B cell (primary cell): ENCODE measurements around the gene VEGFA. TPM values are rescaled to one million over a fixed set of nuclear protein-coding genes. Genes with fewer than 3 reads are reported as not detected.

Experiments
- ATAC-seq: fragments of 200-7000 bp; cut with Tn5 transposase; one replicate; pipeline ENCODE4 v1.10.0; 2021; ENCODE audit warnings: low read depth, mild to moderate bottlenecking, moderate number of reproducible peaks, moderate library complexity
- CTCF ChIA-PET: fragments of 350-600 bp; sonication (Branson Sonifier 250); formaldehyde crosslinking; loops from one replicate; lab custom pipeline; 2021; ENCODE audit warnings: antibody characterized with exemption, inconsistent platforms; lab: Charles Lee
- POLR2A ChIA-PET: fragments of 350-600 bp; sonication (Branson Sonifier 250); formaldehyde crosslinking; loops from one replicate; lab custom pipeline; 2021; ENCODE audit warnings: antibody characterized with exemption; lab: Charles Lee
- DNase-seq: peaks from one replicate; pipeline ENCODE4 v3.0.0; 2013
- H2AFZ ChIP-seq: 2 replicates; pipeline ENCODE4 v1.6.1; 2012; ENCODE audit warnings: mild to moderate bottlenecking, low read depth, low read length; ENCODE audit not compliant: insufficient read depth, poor library complexity, severe bottlenecking
- H3K27ac ChIP-seq, 2 donors: 1 replicate in 1 of 2; 2 replicates in 1 of 2; pipeline ENCODE4 v1.5.1; 2012 to 2013; ENCODE audit warnings: low read length in 2 of 2, mild to moderate bottlenecking in 2 of 2, moderate library complexity in 1 of 2
- H3K27me3 ChIP-seq, 4 experiments: fragments of 200-600 bp in 1 of 4; sonication (generic) in 1 of 4; replicated peaks in 1 of 4; 1 replicate in 2 of 4; 2 replicates in 2 of 4; pipeline versions ENCODE4 v1.6.1 to v1.7.0; 2013 to 2016; ENCODE audit warnings: low read length in 3 of 4, mild to moderate bottlenecking in 2 of 4, mixed read lengths in 1 of 4, moderate library complexity in 1 of 4; ENCODE audit not compliant: insufficient read depth in 4 of 4, control insufficient read depth in 3 of 4; ENCODE audit errors: control extremely low read depth in 1 of 4
- H3K36me3 ChIP-seq, 2 experiments: replicated peaks in 1 of 2; 1 replicate in 1 of 2; 2 replicates in 1 of 2; pipeline versions ENCODE4 v1.6.1 to v1.7.1; 2013; ENCODE audit warnings: low read length in 1 of 2; ENCODE audit not compliant: insufficient read depth in 2 of 2, control insufficient read depth in 1 of 2; ENCODE audit errors: control extremely low read depth in 1 of 2, extremely low read depth in 1 of 2
- H3K4me1 ChIP-seq, 2 donors: fragments of 200-600 bp in 1 of 2; sonication (generic) in 1 of 2; 1 replicate in 1 of 2; 2 replicates in 1 of 2; pipeline versions ENCODE4 v1.5.1 to v1.6.1; 2013 to 2017; ENCODE audit warnings: low read length in 2 of 2; ENCODE audit not compliant: control insufficient read depth in 2 of 2, insufficient read depth in 2 of 2
- H3K4me2 ChIP-seq: replicated peaks from 2 replicates; pipeline ENCODE3; 2012; ENCODE audit warnings: mild to moderate bottlenecking, low read depth, low read length; ENCODE audit not compliant: poor library complexity, severe bottlenecking
- H3K4me3 ChIP-seq, 5 experiments: fragments of 200-600 bp in 1 of 5; sonication (generic) in 1 of 5; 1 replicate in 3 of 5; 2 replicates in 2 of 5; pipeline versions ENCODE4 v1.5.1 to v1.7.0; 2011 to 2016; ENCODE audit warnings: low read length in 4 of 5, mild to moderate bottlenecking in 4 of 5, low read depth in 2 of 5, control low read depth in 1 of 5, moderate library complexity in 1 of 5; ENCODE audit not compliant: insufficient read depth in 1 of 5; ENCODE audit errors: control extremely low read depth in 1 of 5, extremely low read depth in 1 of 5
- H3K79me2 ChIP-seq: fragments of 200-600 bp; sonication (generic); one replicate; pipeline ENCODE4 v1.6.0; 2016; ENCODE audit warnings: low read length; ENCODE audit not compliant: control insufficient read depth, insufficient read depth
- H3K9ac ChIP-seq: fragments of 200-600 bp; sonication (generic); 2 replicates; pipeline ENCODE4 v1.6.1; 2017; ENCODE audit warnings: mild to moderate bottlenecking, low read length, moderate library complexity
- H3K9me3 ChIP-seq, 3 donors: one replicate each; pipeline versions ENCODE4 v1.6.1 to v1.7.1; 2013; ENCODE audit warnings: low read length in 2 of 3; ENCODE audit not compliant: control insufficient read depth in 2 of 3, insufficient read depth in 1 of 3; ENCODE audit errors: control extremely low read depth in 1 of 3
- H4K20me1 ChIP-seq: 2 replicates; pipeline ENCODE4 v1.6.0; 2012; ENCODE audit warnings: mild to moderate bottlenecking, low read length; ENCODE audit not compliant: insufficient read depth, control insufficient read depth, poor library complexity, severe bottlenecking
- H3K27ac Mint-ChIP-seq: one replicate; pipeline ENCODE4 v1.8.0; 2021; ENCODE audit warnings: mixed read lengths
- H3K27me3 Mint-ChIP-seq: one replicate; pipeline ENCODE4 v1.8.0; 2021; ENCODE audit warnings: mixed read lengths
- H3K4me1 Mint-ChIP-seq: one replicate; pipeline ENCODE4 v1.8.0; 2021; ENCODE audit warnings: mixed read lengths
- H3K4me3 Mint-ChIP-seq: one replicate; pipeline ENCODE4 v1.8.0; 2021; ENCODE audit warnings: mixed read lengths
- H3K9me3 Mint-ChIP-seq: one replicate; pipeline ENCODE4 v1.8.0; 2022; ENCODE audit warnings: mixed read lengths; ENCODE audit not compliant: insufficient read depth
- CTCF ChIP-seq: fragments of 200-600 bp; IDR thresholded peaks from one replicate; pipeline ENCODE4 v1.8.0; 2022; ENCODE audit warnings: antibody characterized with exemption, mild to moderate bottlenecking
- EZH2 ChIP-seq: IDR thresholded peaks from 2 replicates; pipeline ENCODE4 v1.6.1; 2012; ENCODE audit warnings: borderline replicate concordance, low read depth, mild to moderate bottlenecking, moderate library complexity, low read length; ENCODE audit not compliant: insufficient read depth, poor library complexity, severe bottlenecking
- WGBS: methylation state at CpG from one replicate; pipeline ENCODE4 v1.1.5; 2013; ENCODE audit warnings: missing lambda C conversion rate; ENCODE audit not compliant: insufficient coverage; 5-methylcytosine and 5-hydroxymethylcytosine counted together
- intact Hi-C: fragments of 100-400 bp; cut with micrococcal nuclease; formaldehyde crosslinking; loops from one replicate; pipeline ENCODE4 v1.10.0; 2022
- polyA plus RNA-seq: library from polyadenylated mRNA; depleted of rRNA; stranded (reverse); fragments of >200 nt; gene quantifications from 2 replicates; pipeline ENCODE4 v1.2.3, GENCODE V29; 2012
- total RNA-seq, 2 donors: library from RNA; stranded (reverse); fragments of 120-200 nt in 1 of 2; gene quantifications; 1 replicate in 1 of 2; 2 replicates in 1 of 2; pipeline versions ENCODE4 v1.2.3 to v1.2.4, GENCODE V29; 2013 to 2022

Gene VEGFA
- total and polyA plus RNA-seq, 2 donors (not counting 1 experiment from before 2014, with no cell fraction given), result 3.9 to 6.4 TPM

GRCh38 chr6:43809417-43810305, 39.6 kb downstream of the VEGFA start:
- TF ChIP-seq CTCF (no peak), EZH2 (no peak)
- Histone ChIP-seq H3K9me3 (no peaks in the 10 kb centered on the region), H3K79me2 (no peaks in the 10 kb centered on the region), H3K27me3 (no peaks in the 10 kb centered on the region), H3K4me2 (no peak overlapping the region), H3K4me1 (no peaks in the 10 kb centered on the region), H3K9ac (no peak overlapping the region), H3K27ac (no peak overlapping the region), H2AFZ (no peak overlapping the region), H4K20me1 (no peaks in the 10 kb centered on the region), H3K36me3 (no peaks in the 10 kb centered on the region), H3K4me3 (no peak overlapping the region)
- H3K27me3 Mint-ChIP-seq, result peaks cover 10% of the 10 kb centered on the region
- intact Hi-C loops, result no loop called here
- DNase-seq (no peak), ATAC-seq (no peak)
- no peaks in the 10 kb centered on the region for H3K9me3 Mint-ChIP-seq
- CTCF ChIA-PET, result no interaction called here
- no peak overlapping the region for H3K4me3 Mint-ChIP-seq
- POLR2A ChIA-PET, result no interaction called here
- WGBS, result 94% methylated on average over 14 of the region's 14 CpGs
- H3K4me1 Mint-ChIP-seq, result no peaks in the 10 kb centered on the region
- no peak overlapping the region for H3K27ac Mint-ChIP-seq
